Central memory CD4-positive, alpha-beta T cell (primary cell): ENCODE measurements around the gene NKD2.

Source experiments
- DNase-seq: peaks from one replicate; pipeline ENCODE4 v3.0.0; 2022

Gene NKD2

DNA sequence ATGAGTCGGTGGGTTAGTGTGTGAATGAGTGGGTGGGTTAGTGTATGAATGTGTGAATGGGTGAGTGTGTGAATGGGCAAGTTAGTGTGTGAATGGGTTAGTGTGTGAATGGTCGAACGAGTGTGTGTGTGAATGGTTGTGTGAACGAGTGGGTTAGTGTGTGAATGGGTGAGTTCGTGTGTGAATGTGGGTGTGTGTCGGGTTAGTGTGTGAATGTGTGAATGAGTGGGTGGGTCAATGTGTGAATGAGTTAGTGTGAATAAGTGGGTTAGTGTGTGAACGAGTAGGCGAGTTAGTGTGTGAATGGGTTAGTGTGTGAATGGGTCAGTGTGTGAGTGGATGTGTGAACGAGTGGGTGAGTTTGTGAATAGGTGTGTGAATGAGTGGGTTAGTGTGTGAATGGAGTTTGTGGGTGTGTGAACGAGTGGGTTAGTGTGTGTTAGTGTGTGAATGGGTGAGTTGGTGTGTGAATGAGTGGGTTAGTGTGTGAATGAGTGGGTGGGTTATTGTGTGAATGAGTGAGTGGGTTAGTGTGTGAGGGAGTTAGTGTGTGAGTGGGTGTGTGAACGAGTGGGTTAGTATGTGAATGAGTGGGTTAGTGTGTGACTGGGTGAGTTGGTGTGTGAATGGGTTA is 38.8 kb downstream of the NKD2 start:
- DNase-seq: no peak

DNA sequence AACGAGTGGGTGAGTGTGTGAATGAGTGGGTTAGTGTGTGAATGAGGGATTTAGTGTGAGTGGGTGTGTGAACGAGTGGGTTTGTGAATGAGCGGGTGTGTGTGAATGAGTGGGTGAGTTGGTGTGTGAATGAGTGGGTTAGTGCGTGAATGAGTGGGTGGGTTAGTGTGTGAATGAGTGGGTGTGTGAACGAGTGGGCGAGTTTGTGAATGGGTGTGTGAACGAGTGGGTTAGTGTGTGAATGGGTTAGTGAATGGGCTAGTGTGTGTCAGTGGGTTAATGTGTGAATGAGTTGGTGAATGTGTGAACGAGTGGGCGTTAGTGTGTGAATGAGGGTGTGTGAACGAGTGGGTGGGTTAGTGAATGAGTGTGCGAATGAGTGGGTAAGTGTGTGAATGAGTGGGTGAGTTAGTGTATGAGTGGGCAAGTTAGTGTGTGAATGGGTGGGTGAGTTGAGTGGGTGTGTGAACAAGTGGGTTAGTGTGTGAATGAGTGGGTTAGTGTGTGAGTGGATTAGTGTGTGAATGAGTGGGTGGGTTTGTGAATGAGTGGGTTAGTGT is 39.6 kb downstream of the NKD2 start:
- DNase-seq: no peak

DNA sequence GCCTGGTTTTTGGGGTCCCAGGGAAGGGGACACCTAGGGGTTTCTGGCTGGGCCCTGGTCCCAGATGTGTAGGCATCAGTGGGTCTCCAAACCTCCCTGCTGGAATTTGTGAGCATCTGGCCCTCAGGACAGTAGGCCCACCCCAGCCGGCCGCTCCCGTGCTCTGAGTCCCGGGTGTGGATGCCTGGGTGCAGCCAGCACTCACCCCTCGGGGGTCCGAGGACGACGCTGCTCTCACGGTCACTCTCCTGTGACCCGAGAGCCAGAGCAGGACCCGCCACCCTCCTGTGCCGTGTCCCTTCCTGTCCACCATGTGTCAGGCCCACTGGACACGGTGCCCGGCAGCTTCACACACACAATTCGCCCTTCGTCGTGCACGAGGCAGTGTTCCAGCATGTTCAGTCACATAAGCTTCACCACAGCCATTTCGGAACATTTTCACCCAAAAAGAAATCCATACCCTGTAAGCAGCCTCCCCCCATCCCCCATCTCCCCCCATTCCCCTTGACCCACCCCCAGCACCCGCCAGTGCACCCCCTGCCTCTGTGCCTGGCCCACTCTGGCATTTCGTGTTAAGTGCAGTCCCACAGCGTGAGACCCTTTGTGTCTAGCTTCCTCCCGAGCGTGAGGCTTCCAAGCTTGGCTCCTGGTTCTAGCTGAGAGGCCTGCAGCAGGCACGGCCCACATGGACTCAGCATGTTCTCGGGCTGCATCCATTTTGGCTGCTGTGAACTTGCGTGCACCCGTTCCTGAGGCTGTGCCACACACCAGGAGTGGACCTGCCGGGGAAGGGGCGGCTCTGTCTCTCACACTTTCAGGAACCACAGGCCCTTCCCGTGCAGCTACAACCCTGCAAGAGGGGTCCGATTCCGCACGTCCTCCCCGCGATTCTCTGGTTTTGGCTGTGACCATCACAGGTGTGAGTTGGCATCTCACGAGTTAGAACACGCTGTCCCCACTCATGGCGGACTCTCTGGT is 40.5 kb downstream of the NKD2 start:
- no peak for DNase-seq

DNA sequence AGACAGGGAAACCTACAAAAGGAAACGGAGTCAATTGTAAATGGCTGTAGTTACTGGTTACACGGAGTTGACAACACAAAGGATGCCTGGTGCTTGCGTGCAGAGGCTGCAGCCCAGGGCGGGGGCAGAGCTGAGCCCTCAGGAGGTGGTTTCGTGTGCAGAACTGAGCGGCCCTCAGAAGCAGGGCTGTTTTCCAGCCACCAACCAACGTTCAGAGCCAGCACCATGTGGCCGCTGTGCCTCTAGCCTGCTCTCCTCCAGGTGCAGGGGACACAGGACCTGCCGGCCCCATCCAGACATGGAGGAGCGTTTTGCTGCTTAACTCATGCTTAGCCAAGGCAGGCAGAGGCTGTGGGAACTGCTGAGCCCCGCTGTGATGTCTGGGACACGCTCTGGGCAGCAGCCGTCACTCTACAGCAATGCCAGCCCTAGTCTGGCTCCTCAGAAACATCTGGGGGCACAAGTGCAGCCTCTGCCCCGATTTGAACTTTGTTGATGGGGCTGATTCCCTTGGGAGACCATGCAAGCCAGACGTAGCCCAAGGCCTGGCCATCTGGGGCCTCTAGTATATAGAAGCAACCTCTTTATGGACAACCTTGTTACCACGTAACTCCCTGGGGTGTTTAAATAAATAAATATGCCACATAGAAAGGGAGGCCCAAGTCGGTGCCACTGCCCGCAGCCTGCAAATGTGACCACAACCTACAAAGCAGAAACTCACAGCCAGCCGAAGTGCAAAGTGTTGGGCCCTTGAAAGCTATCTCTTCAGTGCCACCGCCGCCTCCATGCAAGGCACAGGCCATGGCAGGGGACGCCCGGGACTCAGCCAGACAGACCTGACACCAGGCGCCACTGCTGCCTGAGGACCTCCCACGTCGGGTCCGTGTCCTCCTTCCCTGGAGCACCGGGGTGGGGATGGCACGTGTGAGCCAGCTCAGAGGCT is 42.1 kb downstream of the NKD2 start:
- DNase-seq: no peak

DNA sequence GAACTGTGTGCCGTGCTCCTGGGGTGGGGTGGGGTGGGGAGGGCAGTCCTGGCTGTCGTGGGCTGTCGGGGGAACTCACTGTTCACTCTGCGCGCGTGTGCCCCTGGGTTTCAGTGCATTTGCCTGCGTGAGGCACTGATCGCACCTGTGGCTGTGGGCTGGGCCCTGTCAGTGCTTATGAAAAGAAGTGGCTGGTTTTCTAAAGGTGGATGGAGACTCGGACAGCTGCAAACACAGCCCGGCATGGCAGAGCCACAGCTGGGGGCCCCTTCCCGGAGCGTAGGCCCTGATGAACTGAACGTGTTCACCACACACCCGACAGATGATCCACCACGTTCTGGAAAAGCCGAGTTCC is 42.7 kb downstream of the NKD2 start:
- no peak for DNase-seq

DNA sequence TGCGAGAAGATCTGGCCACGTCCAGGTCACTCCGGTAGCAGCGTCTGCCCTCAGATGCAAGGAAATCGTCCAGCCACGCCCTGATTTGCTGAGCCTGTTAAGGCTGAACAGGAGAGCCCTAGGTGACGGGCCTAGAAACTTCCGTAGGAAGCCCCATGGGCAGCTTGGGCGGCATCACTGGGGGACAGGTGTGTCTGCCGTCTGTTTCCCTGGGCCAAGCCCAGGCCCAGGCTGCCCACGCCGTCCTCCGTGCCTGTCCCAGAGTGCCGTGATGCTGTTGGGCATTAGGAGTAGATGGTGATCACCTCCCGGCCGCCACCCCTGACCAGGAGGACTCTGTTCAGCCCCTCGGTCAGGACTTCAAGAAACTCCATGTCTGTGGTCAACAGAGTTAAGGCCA is 43.5 kb downstream of the NKD2 start:
- no peak for DNase-seq

DNA sequence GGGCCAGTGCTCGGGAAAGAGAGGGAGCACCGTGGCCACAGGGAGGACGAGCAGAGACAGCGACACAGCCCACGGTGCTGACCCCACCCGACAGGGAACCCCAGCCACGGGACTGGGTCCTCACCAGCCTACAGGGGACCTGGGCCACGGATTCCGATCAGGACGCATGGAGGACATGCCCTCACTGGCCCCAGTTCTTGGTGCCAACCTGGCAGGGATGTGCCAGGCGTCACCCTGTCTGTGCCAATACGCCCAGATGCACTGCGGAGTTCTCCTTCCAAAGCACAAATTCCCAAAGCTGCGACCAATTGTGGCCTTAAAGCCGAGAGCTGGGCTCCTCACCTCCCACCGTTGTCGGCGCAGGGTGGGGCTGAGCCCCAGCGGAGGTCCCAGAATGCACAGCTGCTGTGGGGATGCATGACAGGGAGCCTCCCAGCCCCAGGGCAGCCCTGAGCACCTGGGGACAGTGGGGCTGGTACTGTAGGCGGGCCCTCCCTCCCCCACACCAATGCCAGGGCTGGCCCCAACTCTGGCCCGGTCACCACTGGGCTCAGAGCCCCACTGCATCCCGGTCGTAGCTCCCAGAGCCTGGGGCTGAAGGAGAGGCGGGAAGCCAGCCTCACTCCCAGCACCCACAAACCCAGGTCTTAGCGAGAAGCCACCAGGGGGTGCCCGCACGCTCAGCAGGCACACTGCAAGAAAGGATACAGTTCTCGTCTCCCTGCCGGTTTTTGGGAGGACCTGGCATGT is 44.2 kb downstream of the NKD2 start:
- no peak for DNase-seq

DNA sequence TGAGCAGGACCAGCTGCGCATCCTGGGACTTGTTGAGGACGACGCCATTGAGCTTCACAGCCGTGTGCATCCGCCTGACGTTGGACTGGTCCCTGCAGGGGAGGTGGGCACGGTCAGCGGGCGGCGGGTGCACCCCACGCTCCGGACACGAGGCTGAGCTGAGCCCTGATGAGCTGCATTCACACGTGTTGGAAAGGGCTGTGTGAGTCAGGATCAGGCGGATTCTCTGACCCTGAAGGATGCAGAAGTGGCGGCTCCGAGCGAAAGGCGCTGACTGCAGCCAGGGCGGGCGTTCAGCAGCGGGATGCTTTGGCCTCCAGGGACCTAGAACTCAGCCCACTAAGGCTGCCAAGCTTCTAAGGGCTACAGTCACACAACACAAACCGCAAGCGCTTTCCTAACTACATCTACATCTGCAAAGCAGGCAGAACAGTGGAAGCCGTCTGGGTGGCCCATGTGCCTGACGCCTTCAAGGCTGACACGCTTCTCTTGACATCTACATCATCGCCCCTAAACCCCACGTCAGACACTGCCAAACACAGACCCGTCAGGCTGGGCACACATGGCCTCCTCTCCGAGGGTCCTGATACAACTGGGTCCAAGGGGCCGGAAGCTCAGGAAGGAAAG is 44.9 kb downstream of the NKD2 start:
- DNase-seq: no peak

DNA sequence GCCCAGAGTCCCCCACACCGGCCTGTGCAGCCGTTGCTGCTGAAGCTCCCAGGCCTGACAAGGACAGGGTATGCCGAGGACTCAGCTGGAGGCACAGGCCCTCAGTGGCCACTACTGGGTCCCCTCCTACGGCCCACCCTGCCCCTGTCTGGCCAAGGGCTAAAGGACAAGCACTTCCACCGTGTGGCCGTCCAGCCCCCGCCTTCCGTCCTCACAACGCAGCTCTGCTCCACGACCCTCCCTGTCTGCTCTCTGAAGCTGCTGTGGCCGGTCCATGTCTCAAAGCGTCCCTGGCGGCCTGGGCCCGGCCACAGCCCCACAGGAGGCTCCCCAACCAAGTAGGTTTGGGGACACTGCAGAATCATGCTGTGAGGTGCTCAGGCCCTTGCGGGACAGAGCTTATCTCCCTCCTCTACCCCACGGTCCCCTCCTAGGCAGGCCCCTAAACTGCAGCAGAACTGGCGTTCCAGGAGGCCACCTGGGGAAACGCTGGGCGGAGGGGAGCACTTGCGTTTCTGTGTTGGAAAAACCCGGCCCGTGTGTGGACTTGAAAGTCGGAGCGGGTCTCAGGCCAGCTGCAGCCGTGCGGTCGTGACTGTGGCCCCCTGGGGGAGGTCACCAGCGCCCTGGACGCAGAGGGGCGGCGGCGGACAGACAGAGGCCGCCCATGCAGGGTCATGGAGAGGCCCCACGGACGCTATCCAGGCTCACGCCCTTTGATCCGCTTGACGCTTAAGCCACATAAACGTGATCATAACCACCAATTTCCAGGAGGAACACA is 45.6 kb downstream of the NKD2 start:
- no peak for DNase-seq

DNA sequence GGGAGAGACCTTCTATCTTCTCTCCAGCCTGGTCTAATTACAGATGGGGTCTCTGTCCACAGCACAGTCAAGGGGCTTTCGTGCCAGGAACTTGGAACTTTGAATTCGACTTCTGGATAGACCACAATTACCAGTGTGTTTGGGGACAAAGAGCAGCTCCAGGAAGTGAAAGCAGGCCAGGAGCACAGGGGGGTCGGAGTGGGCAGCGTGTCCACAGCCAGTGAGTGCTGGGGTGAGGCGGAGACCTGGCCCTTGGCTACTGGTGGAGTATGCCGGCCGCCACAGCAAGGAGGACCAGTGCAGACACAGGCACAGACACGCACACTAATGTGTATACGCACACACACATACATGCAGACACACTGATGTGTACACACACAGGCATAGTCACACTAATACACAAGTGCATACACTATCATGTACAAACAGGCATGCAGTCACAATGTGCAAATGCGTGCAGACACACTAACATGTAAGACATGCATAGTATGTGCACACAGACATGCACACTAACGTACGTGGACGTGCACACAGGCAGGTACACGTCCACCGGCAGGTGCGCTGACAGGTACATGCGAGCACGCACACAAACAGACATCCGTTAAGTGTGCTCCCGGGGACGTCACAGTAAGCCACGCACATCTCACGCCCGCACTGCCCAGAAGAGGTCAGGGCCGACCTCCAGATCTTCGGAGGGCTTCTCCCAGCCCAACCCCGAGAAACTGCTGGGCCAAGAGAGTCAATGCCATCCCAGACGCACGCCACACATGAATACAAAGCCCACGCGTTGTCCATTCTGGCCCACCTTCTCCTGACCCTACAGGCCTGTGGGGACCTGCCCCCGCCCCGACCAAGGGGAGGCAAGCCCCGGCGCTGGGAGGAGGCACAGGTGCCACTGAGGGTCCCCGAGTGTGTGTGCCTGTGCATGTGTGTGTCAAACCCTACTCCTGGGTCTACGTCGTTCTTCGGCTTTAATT is 46.5 kb downstream of the NKD2 start:
- no peak for DNase-seq

DNA sequence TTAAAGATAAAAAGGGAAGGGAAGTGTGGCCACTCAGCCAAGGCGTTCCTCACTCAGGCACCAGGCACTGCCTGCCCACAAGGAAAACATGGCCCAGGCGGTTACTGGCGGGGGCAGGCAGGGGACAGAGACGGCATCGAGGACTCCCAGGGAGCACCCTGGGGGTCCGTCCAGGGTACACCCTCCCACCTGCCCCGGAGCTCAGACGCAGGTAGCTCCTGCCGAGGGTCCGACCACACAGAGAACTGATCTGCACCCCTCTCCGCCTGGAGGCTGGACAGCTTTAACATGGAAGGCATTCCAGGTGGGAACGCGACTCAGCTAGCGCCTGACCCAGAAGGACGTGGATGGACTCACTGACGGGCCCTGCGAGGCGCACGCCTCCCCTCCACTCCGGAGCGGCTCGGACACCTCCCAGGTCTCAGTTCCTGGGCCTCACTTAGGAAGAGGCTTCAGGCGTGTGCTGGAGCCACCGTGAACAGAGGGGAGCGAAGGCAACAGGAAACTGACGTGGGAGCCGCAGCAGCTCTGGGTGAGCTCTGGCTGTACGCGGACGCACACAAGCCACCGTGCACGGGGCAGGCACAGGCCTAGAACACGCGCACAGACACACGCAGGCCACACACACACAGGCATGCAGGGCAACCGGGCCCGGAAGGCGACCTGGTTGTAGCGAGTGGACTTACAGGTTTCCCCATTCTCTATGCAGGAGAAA is 47.5 kb downstream of the NKD2 start:
- DNase-seq: no peak

DNA sequence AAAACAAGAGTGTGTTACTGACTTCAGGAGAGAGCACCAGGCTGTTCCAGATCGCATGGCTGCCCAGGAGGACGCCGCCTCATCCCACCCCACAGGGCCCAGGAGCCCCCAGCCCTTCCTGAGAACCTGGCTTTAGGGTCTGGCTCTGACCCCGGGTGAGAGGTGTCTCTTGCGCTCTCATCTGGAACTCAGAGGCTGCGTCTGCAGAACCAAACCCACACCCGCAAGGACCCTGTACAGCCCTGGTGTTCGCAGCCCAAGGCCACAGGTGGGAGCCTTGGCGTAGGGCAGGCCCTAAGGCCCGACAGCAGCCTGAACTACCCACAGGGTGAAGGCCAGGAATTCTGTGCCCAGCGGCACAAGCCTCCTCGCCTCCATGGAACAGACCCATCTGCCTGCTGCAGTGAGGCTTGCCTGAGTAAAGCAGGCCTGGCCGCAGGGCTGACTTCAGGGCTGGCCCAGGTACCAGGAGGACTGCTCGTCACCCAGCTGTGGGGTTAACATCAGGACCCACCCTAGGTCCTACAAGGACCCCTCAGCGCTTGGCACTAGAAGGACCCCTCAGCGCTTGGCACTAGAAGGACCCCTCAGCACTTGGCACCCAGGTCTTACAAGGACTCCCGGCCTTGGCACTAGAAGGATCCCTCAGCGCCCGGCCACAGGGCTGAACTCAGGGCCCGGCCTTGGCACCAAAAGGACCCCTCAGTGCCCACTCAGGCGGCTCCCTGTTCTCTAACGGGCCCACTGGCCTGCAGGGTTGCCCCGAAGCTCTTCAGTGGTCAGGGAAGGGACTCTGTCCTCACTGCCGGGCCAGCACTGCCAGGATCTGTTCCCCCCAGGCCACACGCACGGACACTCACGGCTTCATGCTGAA is 48.2 kb downstream of the NKD2 start:
- no peak for DNase-seq

DNA sequence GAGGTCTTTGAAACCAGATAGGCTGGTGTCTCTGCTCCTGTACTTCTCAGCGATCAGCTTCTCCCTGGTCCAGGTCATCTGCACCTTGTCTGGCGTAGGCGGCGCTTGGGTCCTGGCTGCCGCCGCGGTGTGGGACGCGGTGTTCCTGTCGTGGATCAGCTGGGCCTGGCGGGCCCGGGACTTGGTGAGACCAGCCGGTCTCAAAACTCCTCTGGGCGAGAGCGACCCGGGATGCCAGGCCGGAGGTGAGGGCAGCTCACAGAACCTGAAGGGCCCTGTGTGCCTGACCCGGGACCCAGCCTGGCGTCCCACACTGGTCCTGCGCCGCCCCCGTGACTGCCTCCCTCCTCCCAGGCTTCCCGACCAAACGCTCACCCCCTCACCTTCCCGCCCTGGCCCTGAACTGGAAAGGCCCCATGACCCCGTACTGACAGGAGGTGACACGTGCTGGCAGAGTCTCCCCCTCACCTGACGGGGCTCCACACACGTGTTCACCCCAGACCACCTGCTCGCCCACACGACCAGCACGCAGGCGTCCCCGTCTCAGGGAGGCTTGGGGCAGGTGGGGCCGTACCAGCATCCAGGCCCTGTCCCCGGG is 49.0 kb downstream of the NKD2 start:
- no peak for DNase-seq

DNA sequence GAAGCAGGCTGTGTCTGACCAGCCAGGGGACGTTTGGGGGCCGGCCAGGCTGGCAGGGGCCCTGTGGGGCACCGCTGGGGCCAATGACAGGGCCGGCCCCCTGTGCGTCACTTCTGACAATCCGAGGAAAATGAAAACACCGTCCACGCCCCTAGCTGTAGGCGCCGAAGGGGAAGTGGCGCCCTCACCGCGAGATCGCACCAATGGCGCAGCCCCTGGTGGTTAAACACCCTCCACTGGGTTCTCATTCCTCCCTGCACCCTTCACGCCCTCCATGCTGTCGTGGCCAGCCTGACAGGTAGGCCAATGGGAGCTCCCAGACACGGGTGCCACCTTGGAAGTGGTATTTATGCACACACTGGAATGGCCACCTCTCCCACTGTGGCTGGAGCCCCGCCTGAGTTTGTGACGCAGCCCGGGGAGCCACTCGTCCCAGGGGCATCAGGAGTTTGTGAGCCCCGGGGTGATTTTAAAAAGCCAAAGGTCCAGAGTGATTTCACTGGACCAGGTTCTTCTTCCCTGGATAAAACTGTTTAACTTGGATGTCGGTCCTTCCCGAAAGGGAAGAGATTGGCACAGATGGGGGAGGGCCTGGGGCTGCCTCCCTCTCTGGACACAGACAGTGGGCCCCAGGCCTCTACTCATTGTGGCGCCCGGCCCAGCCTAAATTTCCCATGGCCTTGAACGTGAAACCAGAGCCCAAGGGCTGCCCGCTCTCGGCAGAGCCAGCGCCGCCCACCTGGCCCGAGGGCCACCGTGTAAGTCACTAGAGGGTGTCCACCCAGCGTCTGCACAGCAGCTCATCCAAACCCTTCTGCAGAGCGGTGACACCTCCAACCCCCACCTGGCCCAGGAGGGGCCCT is 49.7 kb downstream of the NKD2 start:
- no peak for DNase-seq

DNA sequence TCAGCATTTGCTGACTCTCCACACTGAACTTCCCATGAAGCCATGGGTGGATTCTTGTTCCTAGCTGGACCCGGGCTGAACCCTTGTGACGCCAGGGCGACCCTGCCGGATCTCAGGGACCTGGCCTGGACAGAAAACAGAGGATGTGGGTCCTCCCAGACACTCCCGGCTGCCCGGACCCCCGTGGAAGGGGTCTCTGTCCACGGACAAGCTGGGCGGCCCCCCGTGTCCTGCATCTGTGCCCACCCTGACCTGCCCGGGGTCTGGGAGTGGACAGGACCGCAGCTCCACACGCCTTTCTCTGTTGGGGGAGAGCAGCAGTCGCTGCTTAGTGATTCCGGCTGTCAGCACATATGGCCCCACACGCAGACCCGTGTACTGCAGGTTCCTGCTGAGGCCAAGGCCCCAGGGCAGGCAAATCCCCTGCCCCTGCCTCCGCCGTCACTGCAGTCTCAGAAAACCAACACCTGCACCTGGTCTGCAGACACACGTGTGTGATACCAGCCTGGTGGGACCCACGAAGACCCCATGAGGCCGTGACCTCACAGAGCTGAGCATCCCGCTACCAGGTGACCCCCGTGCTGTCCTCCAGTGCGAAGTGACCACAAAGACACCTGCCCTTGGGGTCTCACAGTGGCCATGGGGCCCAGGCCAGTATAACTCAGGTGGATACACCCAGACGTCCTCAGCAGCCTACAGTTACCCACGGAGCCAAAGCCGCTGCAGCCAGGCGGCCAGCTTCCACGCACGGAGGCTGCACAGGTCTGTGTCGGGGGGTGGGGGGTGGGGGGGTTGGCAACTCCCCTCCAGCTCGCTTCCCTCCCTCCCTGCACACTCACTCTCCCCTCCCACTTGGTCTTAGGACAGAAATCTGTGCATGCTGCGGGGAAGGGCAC is 50.6 kb downstream of the NKD2 start:
- DNase-seq: no peak
